Femur (tissue), 1 donor: ENCODE results near the gene ITM2B.
"Not testable (repeated sequence)": the region's sequence is repeated elsewhere in the genome, so short reads cannot be mapped to it uniquely, and the experiment has no call there.

Experiments
- DNase-seq: peaks from one replicate; pipeline ENCODE4 v3.0.0-alpha.2; 2017

ITM2B gene

DNA sequence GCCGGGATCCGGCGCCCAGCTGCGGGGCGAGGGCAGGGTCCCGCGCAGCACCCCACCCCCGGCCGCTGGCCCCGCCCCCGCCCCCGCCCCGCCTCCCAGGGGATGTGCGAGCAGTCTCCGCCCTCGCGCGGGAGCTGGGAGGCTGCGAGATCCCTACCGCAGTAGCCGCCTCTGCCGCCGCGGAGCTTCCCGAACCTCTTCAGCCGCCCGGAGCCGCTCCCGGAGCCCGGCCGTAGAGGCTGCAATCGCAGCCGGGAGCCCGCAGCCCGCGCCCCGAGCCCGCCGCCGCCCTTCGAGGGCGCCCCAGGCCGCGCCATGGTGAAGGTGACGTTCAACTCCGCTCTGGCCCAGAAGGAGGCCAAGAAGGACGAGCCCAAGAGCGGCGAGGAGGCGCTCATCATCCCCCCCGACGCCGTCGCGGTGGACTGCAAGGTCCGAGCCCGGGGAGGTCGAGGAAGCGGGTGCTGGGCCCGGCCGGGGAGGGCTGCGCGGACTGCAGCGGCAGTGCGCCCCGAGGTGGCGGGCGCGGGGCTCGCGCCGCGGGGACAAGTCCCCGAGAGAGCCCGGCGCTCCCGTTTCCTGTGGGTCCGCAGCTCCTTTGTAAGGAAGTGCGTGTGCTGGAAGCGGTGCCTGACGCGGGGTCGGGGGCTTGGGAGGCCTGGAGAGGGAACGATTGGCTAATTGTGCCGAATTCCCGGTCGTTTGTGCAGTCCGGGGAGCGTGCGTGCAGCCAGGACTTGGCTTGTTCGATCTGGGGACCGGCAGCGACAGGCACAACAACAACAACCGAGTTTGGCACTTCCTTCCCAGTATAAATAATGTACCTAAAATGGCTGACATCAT is at the start of gene ITM2B:
Gene ITM2B, plus strand, starts transcription at position 161 of the 843 bp plus-strand sequence. Its CDS starts 155 bp downstream, at position 316.
- DNase-seq: peak; percentile 86

DNA sequence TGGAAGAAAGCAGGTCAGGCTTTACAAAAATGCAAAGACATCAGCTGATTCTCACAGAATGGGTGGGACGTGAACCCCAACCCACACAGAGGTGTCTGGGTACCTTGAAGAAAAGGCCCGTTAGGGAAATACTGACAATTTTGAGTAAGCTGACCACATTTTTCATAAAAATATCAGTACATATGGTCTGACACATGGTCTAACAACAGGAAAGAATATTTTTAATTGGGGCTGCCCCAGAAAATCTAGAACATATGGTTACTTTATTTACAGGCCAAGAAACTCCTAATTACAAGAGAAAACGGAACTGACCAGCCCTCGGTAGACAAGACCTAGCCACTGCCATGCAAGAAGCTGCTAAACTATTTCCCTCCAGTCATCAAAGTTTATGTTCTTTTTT is 48.7 kb upstream of the ITM2B start:
- no peak for DNase-seq

DNA sequence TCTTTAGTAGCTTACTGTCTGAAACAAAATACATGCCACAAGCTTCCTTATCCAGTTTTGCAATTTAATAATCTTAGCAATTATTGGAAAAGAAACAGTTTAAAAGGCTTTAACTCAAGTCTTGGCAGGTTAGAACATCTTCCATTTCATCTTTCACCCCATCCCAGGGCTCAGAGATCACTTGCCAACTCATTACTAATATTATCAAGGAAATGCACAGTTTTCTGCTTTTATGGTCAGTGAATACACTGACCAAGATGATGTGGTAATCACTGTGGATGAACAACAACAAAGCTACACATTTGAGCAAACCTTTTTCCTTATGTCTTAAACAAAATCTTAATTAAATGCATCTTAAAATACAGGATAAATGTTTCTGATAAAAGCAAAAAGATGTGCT is 48.0 kb upstream of the ITM2B start:
- no peak for DNase-seq

DNA sequence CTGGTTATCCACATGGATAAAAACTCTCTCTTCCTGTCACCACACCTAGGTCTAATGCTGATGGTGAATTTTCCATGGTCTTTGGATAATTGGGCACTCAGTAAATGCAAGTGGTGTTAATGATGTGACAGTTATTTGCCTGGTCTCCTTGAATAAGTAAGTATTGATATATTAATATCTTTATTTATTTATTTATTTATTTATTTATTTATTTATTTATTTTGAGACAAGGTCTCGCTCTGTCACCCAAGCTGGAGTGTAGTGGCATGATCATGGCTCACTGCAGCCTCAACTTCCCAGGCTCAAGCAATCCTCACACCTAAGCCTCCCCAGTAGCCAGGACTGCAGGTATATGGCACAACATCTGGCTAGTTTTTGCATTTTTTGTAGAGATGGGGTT is 46.3 kb upstream of the ITM2B start:
- DNase-seq: no peak

DNA sequence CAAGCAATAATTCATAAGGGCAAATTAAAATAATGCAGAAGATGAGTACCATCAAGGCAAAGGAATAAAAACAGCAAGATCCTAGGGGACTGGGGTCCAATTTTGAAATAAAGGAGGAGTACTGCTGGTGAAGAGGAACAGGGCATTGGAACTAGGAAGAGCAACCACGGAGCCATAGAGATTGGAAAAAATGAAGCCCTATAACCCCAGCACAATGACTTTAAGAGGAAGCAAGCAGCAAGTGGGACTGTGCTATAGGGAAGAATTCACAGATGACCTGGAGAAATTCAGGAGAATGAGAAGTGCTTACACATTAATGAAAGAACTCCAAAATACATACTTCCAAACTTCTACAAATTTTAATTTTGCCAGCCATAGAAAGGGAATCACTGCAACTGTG is 44.9 kb upstream of the ITM2B start:
- no peak for DNase-seq

DNA sequence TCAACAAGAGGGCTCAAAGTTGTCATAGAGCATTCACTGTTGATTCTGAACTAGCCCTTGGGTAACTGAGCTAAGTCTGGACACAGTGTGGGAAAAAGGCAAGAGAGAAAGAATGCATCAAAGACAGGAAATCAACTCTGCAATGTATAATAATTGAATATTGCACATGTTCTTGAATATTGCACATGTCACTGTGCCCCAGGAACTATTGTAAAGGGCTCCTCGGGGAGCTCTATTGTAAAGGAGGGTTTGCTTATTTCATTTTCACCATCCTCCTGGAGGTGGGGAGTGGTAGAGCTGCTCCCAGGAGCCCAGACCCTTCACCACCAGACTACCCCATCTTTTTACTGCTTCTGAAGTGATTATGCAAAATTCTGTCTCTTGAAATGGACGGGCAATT is 44.4 kb upstream of the ITM2B start:
- no peak for DNase-seq

DNA sequence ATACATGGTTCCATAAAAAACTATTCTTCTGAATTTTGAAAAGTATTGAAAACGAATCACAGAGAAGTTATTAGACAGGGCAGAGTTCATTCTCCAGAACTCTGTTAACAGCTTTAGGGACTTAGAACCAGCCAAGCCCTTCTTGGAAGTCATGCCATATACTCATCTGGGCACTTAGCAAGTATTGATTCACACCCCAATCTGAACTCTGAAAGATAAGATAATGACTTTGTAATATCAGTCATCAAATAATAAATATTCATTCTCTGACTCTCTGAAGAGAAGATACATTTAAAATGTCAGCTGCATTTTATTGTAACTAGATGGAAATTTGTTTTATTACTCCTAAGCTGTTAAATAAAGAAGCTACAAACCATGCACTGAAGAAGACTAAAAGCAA is 43.8 kb upstream of the ITM2B start:
- no peak for DNase-seq

DNA sequence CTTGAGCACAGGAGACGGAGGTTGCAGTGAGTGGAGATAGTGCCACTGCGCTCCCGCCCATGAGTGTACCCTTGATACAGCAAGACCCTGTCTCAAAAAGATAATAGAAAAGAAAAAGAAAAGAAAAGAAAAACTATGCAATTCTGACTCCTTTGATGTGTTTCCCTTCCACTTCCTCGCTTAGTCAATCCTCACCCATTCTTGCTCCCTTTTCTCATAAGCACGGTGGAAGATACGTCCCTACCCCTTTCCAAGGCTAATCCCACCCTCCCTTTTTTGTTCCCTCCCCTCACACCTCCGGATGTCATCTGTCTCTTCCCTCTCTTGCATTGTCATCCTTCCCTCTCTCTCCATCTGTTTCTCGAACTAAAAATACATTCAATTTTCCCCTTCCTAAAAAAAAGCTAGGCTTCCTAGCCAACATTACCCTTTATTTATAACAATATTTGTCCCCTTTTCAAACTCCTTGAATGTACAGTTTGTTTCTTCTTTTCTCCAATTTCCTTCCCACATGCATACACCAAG is 40.5 kb upstream of the ITM2B start:
- no peak for DNase-seq

DNA sequence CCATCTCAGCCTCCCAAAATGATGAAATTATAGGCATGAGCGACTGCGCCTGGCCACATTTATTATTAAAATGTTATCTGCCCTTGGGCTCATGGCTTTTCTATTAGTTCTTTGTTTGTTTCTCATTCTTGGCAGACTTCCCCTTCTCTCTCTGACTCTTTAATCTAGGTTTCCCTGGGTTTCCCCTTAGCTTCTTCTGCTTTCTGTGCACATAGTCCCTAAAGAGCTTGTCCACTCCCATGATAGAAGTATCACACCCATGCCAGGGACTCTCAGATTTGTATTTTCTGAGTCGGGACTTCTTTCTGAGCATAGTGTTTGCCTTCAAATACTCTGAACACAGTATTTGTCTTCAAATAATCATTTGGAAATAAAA is 38.6 kb upstream of the ITM2B start:
- DNase-seq: no peak

DNA sequence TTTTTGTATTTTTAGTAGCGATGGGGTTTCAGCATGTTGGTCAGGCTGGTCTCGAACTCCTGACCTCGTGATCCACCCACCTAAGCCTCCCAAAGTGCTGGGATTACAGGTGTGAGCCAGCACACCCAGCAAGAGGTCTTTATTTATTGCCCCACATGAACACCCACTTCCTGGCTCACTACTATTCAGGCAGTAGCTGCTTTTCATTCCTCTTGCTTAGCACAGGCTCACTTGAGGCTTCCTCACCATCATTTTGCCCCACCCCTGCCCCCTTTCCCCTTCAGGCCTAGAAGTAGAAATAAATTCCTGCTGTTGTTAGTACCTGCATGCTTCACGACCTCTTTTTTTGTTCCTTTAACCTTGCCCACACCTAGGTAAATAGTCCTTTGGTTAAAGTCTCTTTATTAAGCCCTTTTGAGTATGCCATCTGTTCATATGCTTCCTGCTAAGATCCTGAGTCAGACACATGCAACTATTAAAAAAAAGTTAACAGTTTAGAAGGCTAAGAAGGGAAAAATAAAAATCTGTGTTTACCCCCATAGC is 33.5 kb upstream of the ITM2B start:
- DNase-seq: no peak

DNA sequence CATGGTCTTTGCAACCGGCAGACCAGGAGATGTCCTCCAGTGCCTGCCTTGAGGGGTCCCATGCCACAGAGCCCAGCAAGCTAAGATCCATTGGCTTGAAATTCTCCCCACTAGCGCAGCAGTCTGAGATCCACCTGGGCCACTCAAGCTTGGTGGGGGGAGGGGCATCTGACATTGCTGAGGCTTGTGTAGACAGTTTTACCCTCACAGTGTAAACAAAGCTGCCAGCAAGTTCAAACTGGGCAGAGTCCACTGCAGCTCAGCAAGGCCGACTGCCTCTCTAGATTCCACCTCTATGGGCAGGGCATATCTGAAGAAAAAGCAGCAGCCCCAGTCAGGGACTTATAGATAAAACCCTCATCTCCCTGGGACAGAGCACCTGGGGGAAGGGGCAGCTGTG is 32.0 kb upstream of the ITM2B start:
- no peak for DNase-seq

DNA sequence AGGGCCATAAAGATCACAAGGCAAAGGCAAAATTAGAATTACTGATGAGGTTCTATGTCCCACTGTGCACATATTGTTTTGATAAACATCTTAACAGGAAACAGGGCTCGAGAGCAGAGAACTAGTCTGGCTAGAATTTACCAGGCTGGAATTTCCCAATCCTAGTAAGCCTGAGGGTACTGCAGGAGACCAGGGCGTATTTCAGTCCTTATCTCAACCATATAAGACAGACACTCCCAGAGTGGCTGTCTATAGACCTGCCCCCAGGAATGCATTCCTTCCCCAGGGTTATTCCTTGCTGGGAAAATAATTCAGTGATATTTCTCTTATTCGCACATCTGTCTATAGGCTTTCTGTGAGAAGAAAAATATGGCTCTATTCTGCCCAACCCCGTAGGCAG is 25.8 kb upstream of the ITM2B start:
- DNase-seq: not testable (repeated sequence)

DNA sequence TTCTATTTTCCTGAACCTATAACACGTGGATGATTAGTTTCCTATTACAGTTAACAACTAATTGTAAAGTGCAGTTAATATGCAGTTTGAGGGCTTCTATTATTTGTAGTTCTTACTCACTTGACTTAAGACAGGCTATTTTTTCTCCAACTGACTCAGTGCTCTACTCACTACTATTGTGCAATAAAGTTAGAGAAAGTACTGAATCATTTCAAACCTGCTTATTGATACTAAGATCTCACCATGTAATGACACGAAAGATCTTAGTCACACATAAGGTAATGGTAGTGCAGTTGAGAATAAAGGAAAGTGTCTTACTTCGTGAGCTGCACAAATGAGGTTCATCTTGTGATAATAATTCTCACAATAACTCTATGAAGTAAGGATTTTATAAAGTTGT is 22.8 kb upstream of the ITM2B start:
- DNase-seq: no peak

DNA sequence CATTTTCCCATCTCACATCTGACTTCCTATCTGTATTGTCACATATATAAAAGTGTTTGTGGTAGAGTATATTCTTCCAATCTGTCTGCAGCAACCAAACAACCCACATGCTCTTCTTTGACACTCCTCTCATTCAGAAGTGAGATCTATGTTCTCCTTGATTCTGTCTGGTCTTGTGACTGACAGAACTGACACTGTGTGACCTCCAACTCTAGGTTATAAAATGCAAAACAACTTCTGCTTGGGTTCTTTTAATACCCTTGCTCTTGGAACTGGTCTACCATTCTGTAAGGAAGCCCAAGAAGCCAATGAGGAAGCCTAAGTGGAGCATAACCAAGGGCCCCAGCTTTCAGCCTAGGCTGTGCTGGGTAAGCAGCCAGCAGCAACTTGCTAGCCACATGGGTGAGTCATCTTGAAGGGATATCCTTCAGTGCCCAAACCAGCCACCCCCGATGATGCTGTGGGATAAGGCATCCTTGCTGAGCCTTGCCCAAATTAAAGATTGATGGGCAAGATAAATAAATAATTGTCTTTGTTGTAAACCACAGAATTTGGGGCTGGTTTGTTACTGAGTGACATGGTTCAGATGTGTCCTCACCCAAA is 18.4 kb upstream of the ITM2B start:
- no peak for DNase-seq

DNA sequence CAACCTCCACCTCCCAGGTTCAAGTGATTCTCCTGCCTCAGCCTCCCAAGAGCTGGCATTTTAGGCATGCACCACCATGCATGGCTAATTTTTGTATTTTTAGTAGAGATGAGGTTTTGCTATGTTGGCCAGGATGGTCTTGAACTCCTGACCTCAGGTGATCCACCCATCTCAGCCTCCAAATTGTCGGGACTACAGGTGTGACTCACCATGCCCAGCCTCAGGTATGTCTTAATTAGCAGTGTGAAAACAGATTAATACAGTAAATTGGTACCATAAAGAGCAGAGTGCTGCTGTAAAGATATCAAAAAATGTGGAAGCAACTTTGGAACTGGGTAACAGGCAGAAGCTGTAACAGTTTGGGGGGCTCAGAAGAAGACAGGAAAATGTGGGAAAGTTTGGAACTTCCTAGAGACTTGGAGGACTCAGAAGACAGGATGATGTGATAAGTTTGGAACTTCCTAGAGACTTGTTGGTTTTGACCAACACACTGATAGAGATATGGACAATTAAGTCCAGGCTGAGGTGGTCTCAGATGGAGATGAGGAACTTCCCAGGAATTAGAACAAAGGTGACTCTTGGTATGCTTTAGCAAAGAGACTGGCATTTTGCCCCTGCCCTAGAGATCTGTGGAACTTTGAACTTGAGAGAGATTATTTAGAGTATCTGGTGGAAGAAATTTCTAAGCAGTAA is 17.3 kb upstream of the ITM2B start:
- not testable (repeated sequence) for DNase-seq

DNA sequence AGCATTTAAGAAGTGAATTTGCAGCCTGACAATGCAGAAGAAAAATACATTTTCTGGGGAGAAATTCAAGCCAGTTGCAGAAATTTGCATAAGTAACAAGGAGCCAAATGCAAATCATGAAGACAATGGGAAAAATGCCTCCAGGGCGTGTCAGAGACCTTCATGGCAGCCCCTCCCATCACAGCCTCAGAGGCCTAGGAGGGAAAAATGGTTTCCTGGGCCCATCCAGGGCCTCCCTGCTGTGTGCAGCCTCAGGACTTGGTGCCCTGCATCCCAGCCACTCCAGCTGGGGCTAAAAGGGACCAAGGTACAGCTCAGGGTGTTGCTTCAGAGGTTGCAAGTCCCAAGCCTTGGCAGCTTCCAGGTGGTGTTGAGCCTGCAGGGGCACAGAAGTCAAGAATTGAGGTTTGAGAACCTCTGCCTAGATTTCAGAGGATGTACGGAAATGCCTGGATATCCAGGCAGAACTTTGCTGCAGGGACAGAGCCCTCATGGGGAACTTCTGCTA is 16.7 kb upstream of the ITM2B start:
- no peak for DNase-seq

DNA sequence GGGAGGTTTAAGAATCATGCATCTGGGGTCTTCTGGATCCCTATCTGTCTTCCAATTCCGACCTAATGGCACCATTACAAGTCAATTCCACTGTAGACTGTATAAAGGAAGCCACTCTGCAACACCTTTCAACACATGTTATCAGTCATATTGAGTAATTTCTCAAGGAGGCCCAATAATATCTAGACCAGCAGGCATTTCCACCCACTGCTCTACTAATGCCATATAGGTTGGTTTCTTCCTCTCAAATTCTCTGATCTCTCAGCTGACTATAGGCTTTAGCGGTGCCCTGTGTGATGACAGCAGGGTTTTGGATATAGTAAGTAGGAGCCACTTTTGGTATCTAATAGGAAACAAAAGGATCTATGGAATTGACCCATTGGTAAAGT is 12.4 kb upstream of the ITM2B start:
- no peak for DNase-seq

DNA sequence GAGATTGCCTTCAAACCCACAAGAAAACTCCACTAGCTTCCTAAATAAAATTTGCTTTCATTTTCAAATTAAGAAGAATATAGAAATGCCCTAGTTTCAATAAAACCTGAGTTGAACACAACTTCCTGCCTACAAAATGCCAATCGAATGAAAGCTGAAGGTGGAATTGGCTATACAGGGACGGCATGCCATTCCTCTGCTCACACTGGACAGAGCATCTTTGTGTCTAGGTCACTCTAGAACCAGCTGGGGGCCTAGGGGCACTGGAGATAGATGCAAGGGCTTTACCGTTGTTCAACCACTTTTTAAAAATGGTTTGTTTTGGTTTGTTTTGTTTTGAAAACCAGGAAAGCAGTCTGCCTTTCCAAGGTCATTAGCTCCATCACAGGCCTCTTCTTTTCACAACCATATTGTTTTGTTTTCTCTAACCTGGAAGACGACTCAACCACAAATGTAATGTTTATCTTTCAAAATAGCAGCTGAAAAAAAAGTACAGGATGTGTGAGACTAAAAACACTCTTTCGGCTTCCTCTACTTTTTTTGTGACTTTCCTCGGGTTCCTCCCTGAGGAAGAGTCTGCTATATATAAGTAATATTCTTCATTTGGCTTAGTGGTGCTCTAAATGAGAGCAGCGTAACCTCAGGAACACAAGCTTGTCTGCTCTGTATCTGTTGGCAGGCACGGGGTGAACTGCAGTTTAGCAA is 11.9 kb upstream of the ITM2B start:
- no peak for DNase-seq

DNA sequence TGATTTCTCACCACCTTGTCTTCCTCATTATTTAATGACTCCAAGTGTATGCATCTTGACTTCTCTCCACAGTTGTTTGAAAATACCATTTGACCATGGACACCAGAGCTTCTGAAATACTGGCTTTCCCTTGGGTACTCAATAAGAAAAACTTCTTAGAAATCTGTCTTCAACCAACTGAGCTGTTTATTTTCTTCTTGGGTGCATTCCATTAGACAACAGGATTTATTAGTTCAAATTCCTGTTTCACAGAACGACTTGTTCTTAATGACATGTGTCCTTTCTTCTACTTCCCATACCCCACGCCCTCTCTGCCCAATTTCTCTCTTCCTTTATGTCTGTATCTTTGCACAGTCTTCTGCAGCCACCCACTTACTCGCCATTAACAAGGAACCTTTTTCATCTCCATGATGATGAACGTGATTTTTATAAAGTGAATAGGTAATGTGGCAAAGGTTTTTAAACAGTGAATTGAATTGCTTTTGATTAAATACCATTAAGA is 11.3 kb upstream of the ITM2B start:
- DNase-seq: no peak

DNA sequence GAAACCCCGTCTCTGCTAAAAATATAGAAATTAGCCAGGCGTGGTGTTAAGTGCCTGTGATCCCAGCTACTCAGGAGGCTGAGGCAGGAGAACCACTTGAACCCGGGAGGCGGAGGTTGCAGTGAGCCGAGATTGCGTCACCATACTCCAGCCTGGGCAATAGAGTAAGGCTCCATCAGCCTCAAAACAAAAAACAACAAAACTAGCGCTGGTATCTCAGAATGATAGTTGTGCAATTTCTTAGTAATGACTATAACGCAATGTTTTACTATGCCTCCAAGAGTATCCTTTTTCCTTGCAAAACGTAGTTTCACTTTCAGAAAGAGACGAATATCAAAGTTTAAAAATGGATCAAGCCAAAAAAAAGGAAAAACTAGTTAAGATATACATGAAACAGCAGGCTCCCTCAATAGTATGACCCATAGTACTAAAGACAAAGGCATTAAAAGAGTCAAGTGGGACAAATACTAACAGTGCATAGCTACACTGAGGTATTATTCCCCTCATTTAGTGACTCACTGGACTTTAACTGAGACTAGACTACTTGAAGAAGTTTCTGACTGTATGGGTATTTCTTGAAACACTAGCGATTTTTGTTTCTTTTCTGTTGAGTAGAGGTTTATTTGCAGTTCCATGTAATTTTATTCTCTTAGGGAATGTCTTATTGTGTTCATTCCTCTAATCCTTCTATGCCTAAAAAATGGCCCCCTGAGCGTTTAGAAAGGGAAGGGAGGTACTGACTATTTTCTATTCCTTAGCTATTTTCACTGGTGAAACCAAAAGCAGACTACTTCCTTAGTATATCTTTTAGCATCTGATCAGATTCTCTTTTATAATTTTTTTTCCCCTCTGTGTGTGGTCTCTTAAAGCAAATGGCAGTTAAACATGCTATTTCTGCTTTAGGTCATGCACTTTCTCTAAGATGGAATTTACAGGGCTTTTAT is 10.4 kb upstream of the ITM2B start:
- DNase-seq: no peak

DNA sequence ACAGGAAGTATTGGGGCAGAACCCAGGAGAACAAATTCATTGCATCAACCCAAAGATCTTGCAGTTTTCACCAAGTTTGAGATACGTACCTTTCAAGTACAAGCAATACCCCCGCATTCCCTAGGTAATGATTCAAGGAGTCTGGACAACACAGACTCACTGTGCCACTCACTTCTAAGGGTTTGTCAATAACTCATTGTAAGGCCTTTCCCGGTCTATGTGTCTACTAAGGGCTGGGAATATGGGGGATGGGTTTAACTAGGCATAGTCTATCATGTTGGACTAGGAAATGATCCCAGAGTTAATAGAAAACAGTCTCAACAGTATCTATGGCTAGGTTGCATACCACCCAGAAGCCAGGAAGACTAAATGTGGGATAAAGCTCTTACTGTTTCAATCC is 8.3 kb upstream of the ITM2B start:
- DNase-seq: no peak
